ENCODE measurements around the gene GZMM. TPM values are rescaled to one million over a fixed set of nuclear protein-coding genes. Genes with fewer than 3 reads are reported as not detected.

Gene GZMM
- total RNA-seq, 1 experiment from 2014 or later = 0.59 TPM

GRCh38 chr19:583968-584239 is 40.1 kb downstream of the GZMM start (continued):
- TF ChIP-seq REST (IDR thresholded peaks at IDR 0.05; ENCODE audit: low read depth) (no peak), SRF (IDR thresholded peaks at IDR 0.05; ENCODE audit: low read depth) (no peak), POLR2A (IDR thresholded peaks at IDR 0.05; ENCODE audit: borderline replicate concordance, extremely low read depth, insufficient read depth, insufficient read length) (no peak), FOSL1 (IDR thresholded peaks at IDR 0.05; ENCODE audit: low read depth) (no peak), POLR2AphosphoS5 (IDR thresholded peaks at IDR 0.05; ENCODE audit: low read depth, low read length) (no peak), CTCF (IDR thresholded peaks at IDR 0.05 in 2 of 3, conservative IDR thresholded peaks at IDR 0.05 in 1 of 3; ENCODE audit: borderline replicate concordance in 1 of 3, insufficient read depth in 1 of 3, low read depth in 2 of 3, low read length in 2 of 3) (no peak)

GRCh38 chr19:584240-585001 is 40.6 kb downstream of the GZMM start:
- no peaks in the 10 kb centered on the region for H4K20me1 ChIP-seq (ENCODE audit: insufficient read depth)
- peak; percentile 21 for TF ChIP-seq TCF7L2 (IDR thresholded peaks at IDR 0.05; ENCODE audit: borderline replicate concordance, extremely low read depth, insufficient read depth, insufficient read length)
- no peak for TF ChIP-seq SIN3A (IDR thresholded peaks at IDR 0.05; ENCODE audit: low read depth)
- peak; percentile 63 to 95 (median 93) for TF ChIP-seq CTCF (IDR thresholded peaks at IDR 0.05 in 2 of 3, conservative IDR thresholded peaks at IDR 0.05 in 1 of 3; ENCODE audit: borderline replicate concordance in 1 of 3, insufficient read depth in 1 of 3, low read depth in 2 of 3, low read length in 2 of 3)
- TF ChIP-seq YY1 (IDR thresholded peaks at IDR 0.05; ENCODE audit: extremely low read depth, insufficient replicate concordance, low read depth, low read length) = peak; percentile 42
- TF ChIP-seq RAD21 (IDR thresholded peaks at IDR 0.05; ENCODE audit: low read depth) = peak; percentile 84
- ChIA-PET CTCF (interaction anchor here (0.6 to 1.2 kb wide), 8 partner anchors 9 to 150 kb away, joined by 3 to 4 read pairs (median 4); partner anchors contain the start of gene RNF126), RAD21 (ENCODE audit: low non-redundant PET in 1 of 2, low total read pairs in 2 of 2, uncharacterized antibody in 2 of 2, unreplicated experiment in 2 of 2) (no interaction called here), POLR2A (no interaction called here)
- ATAC-seq (peak; percentile 70), DNase-seq (ENCODE audit: low read depth, low spot score) (no peak)
- peaks cover 16% of the 10 kb centered on the region for H3K79me2 ChIP-seq (ENCODE audit: insufficient read depth, low read length)
- no peaks in the 10 kb centered on the region for H3K9me2 ChIP-seq (ENCODE audit: insufficient read depth)
- no peak overlapping the region for H3K4me2 ChIP-seq (ENCODE audit: low read length)
- intact Hi-C loops (cut with micrococcal nuclease) = no loop called here
- BruUV-seq (replicated peaks) = no TSS peak
- H3K4me3 ChIP-seq (replicated peaks in 1 of 2; ENCODE audit: low read depth in 1 of 2, low read length in 2 of 2) = no peak overlapping the region
- peaks cover 14 to 19% of the 10 kb centered on the region in 2 experiments for H3K36me3 ChIP-seq (ENCODE audit: control insufficient read depth in 1 of 2, insufficient read depth in 2 of 2, low read length in 2 of 2)
- H3K9me3 ChIP-seq (ENCODE audit: control insufficient read depth in 1 of 2, insufficient read depth in 1 of 2, low read depth in 1 of 2, low read length in 2 of 2) = no peaks in the 10 kb centered on the region
- no peaks in the 10 kb centered on the region for H3K27me3 ChIP-seq (ENCODE audit: insufficient read depth, low read length)
- no peak overlapping the region for H3K9ac ChIP-seq (ENCODE audit: low read length)
- H3K27ac ChIP-seq (ENCODE audit: low read depth, low read length) = no peak overlapping the region; the same call in 1 of the 2 replicates
- no peak overlapping the region for H2AFZ ChIP-seq (ENCODE audit: low read depth, low read length, poor library complexity, severe bottlenecking)
- peaks cover 15 to 22% of the 10 kb centered on the region in 2 experiments for H3K4me1 ChIP-seq (ENCODE audit: control insufficient read depth in 1 of 2, insufficient read depth in 2 of 2, low read length in 2 of 2)

All from HCT116 (cell line).